ENCODE data around the gene ONECUT3.

The ONECUT3 gene

DNA sequence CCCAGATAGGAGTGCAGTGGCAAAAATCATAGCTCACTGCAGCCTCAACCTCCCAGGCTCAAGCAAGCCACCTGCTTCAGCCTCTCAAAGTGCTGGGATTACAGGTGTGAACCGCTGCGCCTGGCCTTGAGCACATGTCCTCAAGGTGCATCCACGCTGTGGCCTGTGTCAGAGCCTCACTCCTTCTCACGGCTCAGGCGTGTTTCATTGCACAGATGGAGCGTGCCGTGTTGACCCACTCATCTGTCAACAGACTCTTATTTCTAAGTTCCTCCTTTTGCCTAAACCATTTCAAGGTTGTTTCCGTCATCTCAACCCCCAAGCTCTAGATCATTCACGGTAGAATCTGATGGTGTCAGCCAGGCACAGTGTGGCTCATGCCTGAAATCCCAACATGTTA is 30.6 kb downstream of the ONECUT3 start:
- H3K27me3 Mint-ChIP-seq (ENCODE audit: low read depth): peaks cover 86% of the 10 kb centered on the region
- TF ChIP-seq, protein P1, sequence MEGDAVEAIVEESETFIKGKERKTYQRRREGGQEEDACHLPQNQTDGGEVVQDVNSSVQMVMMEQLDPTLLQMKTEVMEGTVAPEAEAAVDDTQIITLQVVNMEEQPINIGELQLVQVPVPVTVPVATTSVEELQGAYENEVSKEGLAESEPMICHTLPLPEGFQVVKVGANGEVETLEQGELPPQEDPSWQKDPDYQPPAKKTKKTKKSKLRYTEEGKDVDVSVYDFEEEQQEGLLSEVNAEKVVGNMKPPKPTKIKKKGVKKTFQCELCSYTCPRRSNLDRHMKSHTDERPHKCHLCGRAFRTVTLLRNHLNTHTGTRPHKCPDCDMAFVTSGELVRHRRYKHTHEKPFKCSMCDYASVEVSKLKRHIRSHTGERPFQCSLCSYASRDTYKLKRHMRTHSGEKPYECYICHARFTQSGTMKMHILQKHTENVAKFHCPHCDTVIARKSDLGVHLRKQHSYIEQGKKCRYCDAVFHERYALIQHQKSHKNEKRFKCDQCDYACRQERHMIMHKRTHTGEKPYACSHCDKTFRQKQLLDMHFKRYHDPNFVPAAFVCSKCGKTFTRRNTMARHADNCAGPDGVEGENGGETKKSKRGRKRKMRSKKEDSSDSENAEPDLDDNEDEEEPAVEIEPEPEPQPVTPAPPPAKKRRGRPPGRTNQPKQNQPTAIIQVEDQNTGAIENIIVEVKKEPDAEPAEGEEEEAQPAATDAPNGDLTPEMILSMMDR (IDR thresholded peaks at IDR 0.05; ENCODE audit: unreplicated experiment in 3 of 3): no peak
- peaks cover 10% of the 10 kb centered on the region for H3K4me1 Mint-ChIP-seq
- H3K27ac Mint-ChIP-seq: no peak overlapping the region
- H3K4me3 Mint-ChIP-seq: no peak overlapping the region
- H3K9me3 Mint-ChIP-seq: peaks cover 15% of the 10 kb centered on the region
- H3K36me3 Mint-ChIP-seq (ENCODE audit: low read depth): no peaks in the 10 kb centered on the region

DNA sequence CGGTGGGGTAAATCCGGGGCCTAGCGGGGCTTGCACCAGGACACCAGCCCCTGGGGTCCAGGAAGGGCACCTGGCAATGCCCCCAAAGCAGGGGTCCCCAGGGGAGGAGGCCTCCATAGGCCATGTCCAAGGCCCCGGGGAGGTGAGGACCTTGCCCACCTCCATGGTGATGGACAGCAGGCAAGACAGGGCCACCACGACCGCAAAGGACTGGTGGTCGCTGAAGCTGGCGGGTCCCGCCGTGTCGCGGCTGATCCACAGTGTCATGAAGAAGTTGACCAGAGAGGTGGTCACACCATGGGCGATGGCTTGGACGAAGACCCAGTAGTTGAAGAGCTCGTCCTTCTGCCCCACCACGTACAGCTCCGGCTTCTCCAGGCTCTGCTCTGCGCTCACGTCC is 32.0 kb downstream of the ONECUT3 start:
- TF ChIP-seq, protein P1 (IDR thresholded peaks at IDR 0.05; ENCODE audit: unreplicated experiment in 3 of 3): no peak
- no peak overlapping the region for H3K27ac Mint-ChIP-seq
- peaks cover 75% of the 10 kb centered on the region for H3K27me3 Mint-ChIP-seq (ENCODE audit: low read depth)
- no peaks in the 10 kb centered on the region for H3K36me3 Mint-ChIP-seq (ENCODE audit: low read depth)
- H3K4me3 Mint-ChIP-seq: no peak overlapping the region
- H3K4me1 Mint-ChIP-seq: peaks cover 4% of the 10 kb centered on the region
- H3K9me3 Mint-ChIP-seq: peaks cover 15% of the 10 kb centered on the region

DNA sequence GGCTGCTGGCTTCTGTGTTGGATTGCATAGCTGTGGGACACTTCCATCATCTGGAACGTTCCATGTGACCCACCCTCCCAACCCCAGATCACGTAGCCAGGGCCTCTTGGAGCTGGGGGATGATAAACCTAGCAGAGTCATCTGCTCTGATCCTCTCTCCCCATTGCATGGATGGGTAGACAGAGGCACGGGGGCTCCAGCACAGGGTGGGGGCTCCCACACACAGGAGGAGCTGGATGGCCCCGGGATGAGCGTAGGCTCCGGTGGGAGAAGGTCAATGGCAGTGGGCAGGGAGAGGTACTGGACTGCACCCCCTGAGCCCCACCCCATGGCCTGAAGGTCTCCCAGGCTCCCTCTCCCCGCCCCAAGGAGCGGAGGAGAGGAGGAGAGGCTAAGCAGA is 33.4 kb downstream of the ONECUT3 start:
- H3K27ac Mint-ChIP-seq: no peak overlapping the region
- H3K27me3 Mint-ChIP-seq (ENCODE audit: low read depth): peaks cover 74% of the 10 kb centered on the region
- no peak overlapping the region for H3K4me3 Mint-ChIP-seq
- TF ChIP-seq, protein P1 (IDR thresholded peaks at IDR 0.05; ENCODE audit: unreplicated experiment in 3 of 3): no peak
- H3K9me3 Mint-ChIP-seq: peaks cover 8% of the 10 kb centered on the region
- H3K36me3 Mint-ChIP-seq (ENCODE audit: low read depth): no peaks in the 10 kb centered on the region
- peaks cover 4% of the 10 kb centered on the region for H3K4me1 Mint-ChIP-seq

DNA sequence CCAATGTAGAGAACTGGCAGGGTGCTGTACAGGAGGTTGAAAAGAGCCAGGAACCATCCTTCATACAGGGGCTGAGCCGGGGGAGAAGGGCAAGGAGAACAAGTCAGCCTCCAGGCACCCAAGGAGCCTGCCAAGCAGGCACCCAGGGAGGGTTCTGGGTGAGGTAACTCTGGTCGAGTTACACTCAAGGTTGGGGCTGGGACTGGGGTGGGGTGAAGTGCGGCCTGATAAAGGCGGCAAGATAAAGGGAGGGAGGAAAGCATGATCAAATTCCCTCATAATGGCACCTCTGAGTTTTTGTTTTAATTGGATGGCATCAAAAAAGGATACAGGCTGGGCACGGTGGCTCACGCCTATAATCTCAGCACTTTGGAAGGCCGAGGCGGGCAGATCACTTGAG is 33.8 kb downstream of the ONECUT3 start:
- Mint-ChIP-seq H3K27me3 (ENCODE audit: low read depth) (peaks cover 70% of the 10 kb centered on the region), H3K36me3 (ENCODE audit: low read depth) (no peaks in the 10 kb centered on the region), H3K9me3 (peaks cover 8% of the 10 kb centered on the region), H3K4me3 (no peak overlapping the region), H3K4me1 (peaks cover 4% of the 10 kb centered on the region), H3K27ac (no peak overlapping the region)
- TF ChIP-seq, protein P1 (IDR thresholded peaks at IDR 0.05; ENCODE audit: unreplicated experiment in 3 of 3): no peak

DNA sequence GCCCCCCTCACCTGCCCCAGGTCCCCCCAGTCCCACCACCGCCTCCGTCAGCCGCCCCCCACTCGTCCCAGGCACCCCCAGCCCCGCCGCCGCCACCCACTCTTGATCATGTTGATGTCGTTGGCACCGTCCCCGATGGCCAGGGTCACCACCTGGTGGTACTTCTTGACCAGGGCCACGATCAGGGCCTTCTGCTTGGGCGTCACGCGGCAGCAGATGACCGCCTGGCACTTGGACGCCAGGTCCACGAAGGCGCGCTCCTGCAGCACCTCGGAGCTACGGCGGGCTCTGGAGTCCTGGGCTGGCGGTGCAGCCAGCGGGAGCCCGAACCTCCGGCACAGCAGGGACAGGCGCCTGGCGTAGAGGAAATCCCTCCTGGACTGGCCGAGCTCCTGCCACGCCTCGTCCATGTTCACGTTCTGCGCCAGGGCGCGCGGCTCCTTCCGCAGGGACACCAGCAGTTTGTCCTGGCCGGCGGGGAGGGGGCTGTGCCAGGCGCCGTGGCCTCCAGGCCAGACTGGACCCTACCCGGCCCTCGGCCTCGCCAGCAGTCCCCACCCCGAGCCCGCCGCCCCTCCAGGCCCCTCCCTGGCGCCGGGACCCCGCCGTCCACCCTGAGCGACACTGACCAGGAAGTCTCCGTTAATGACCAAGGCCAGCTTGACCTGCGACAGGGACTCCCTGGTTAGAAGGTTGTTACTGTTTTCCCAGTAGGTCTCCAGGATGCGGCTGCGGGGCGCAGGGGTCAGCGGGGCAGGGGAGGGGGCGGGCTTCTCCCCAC is 36.1 kb downstream of the ONECUT3 start:
- Mint-ChIP-seq H3K9me3 (no peaks in the 10 kb centered on the region), H3K27me3 (ENCODE audit: low read depth) (peaks cover 59% of the 10 kb centered on the region), H3K4me1 (no peaks in the 10 kb centered on the region), H3K27ac (no peak overlapping the region), H3K36me3 (ENCODE audit: low read depth) (no peaks in the 10 kb centered on the region), H3K4me3 (no peak overlapping the region)
- TF ChIP-seq, protein P1 (IDR thresholded peaks at IDR 0.05; ENCODE audit: unreplicated experiment in 3 of 3): no peak
